PFSK-1 (cell line): ENCODE results near the gene DUSP8.

ENCODE experiments used
- POLR2AphosphoS5 ChIP-seq: IDR thresholded peaks from 2 replicates; pipeline ENCODE4 v1.6.1; 2012; ENCODE audit warnings: low read depth, mild to moderate bottlenecking, control low read depth, low read length, moderate library complexity
- SIN3A ChIP-seq: IDR thresholded peaks from 2 replicates; pipeline ENCODE4 v1.6.1; 2012; ENCODE audit warnings: mild to moderate bottlenecking, low read length, moderate library complexity, borderline replicate concordance; ENCODE audit not compliant: insufficient read depth

- TF ChIP-seq POLR2AphosphoS5 (no peak), SIN3A (no peak)
These were observed 39.3 kb downstream of the DUSP8 start for GRCh38 chr11:1532606-1533341.
